K562 (cell line): ENCODE measurements around the gene KRTAP21-2. TPM values are rescaled to one million over a fixed set of nuclear protein-coding genes. Genes with fewer than 3 reads are reported as not detected.

Experiments
- ATAC-seq: fragments of 200-7000 bp; cut with Tn5 transposase; 3 replicates; pipeline ENCODE4 v1.9.1; 2020; ENCODE audit warnings: moderate library complexity
- BruUV-seq: library from RNA; stranded (reverse); fragments of 400-500 nt; replicated peaks from 2 replicates; lab custom pipeline; 2021; lab: Mats Ljungman, UMichigan
- CTCF ChIA-PET: fragments of 300-600 bp; formaldehyde crosslinking; extraction: SDS; loops from one replicate; lab custom pipeline; 2021; ENCODE audit warnings: low intra/inter-chr PET ratio; lab: Yijun Ruan, JAX
- POLR2A ChIA-PET: fragments of 300-600, 350-650 bp; sonication (Branson Sonifier 250); formaldehyde crosslinking; extraction: SDS; loops from one replicate; lab custom pipeline; 2021; ENCODE audit warnings: antibody characterized with exemption, inconsistent platforms; lab: Yijun Ruan, JAX
- DNase-seq, 4 experiments: peaks; one replicate each; pipeline versions ENCODE4 v3.0.0 to v3.0.0-alpha.2; 2011 to 2018; ENCODE audit warnings: low spot score in 3 of 4, mixed read lengths in 3 of 4; ENCODE audit errors: extremely low read depth in 1 of 4
- FAIRE-seq: peaks from 2 replicates; lab custom pipeline; 2011; peaks lifted over from hg19 to GRCh38; lab: Jason Lieb, UNC
- H2AFZ ChIP-seq: 2 replicates; pipeline ENCODE4 v1.6.0; 2011; ENCODE audit warnings: low read depth, low read length, control low read depth, inconsistent platforms
- H3K27ac ChIP-seq: fragments of 200-600 bp; 3 replicates; pipeline ENCODE4 v1.8.0; 2011; ENCODE audit warnings: low read depth, mild to moderate bottlenecking, control low read depth, inconsistent platforms, low read length, moderate library complexity, mixed read lengths; ENCODE audit errors: extremely low read depth
- H3K27me3 ChIP-seq, 2 experiments: fragments of 300-600 bp in 1 of 2; 2 replicates in 1 of 2; 3 replicates in 1 of 2; pipeline versions ENCODE4 v1.6.0 to v1.8.0; 2011; ENCODE audit warnings: inconsistent platforms in 2 of 2, low read length in 2 of 2, mild to moderate bottlenecking in 1 of 2, mixed read lengths in 1 of 2, moderate library complexity in 1 of 2; ENCODE audit not compliant: control insufficient read depth in 2 of 2, insufficient read depth in 2 of 2
- H3K36me3 ChIP-seq: fragments of 300-600 bp; 3 replicates; pipeline ENCODE4 v1.8.0; 2011; ENCODE audit warnings: mild to moderate bottlenecking, low read length, inconsistent platforms; ENCODE audit not compliant: control insufficient read depth, insufficient read depth
- H3K4me1 ChIP-seq, 2 experiments: fragments of 200-600 bp in 1 of 2; replicated peaks in 1 of 2; 2 replicates in 1 of 2; 3 replicates in 1 of 2; pipeline versions ENCODE4 v1.5.1 to v1.8.0; 2011; ENCODE audit warnings: inconsistent platforms in 2 of 2, low read length in 2 of 2, mild to moderate bottlenecking in 1 of 2, mixed read lengths in 1 of 2, moderate library complexity in 1 of 2; ENCODE audit not compliant: control insufficient read depth in 2 of 2, insufficient read depth in 2 of 2
- H3K4me2 ChIP-seq: 2 replicates; pipeline ENCODE4 v1.6.1; 2011; ENCODE audit warnings: low read length, control low read depth, inconsistent platforms, mixed read lengths; ENCODE audit not compliant: insufficient read depth
- H3K4me3 ChIP-seq: fragments of 200-600 bp; sonication (generic), shearing (Covaris generic); 2 replicates; pipeline ENCODE4 v1.5.1; 2016; ENCODE audit warnings: control low read depth, inconsistent platforms
- H3K79me2 ChIP-seq: fragments of 200-600 bp; 3 replicates; pipeline ENCODE4 v1.8.0; 2011; ENCODE audit warnings: low read length, inconsistent platforms; ENCODE audit not compliant: control insufficient read depth, insufficient read depth
- H3K9ac ChIP-seq, 2 experiments: 2 replicates each; pipeline versions ENCODE4 v1.6.0 to v1.6.1; 2011; ENCODE audit warnings: low read depth in 2 of 2, low read length in 2 of 2, control low read depth in 1 of 2, inconsistent platforms in 1 of 2, mild to moderate bottlenecking in 1 of 2, mixed read lengths in 1 of 2; ENCODE audit not compliant: insufficient read depth in 1 of 2
- H3K9me1 ChIP-seq: one replicate; pipeline ENCODE4 v1.6.0; 2011; ENCODE audit warnings: inconsistent platforms, mild to moderate bottlenecking, low read length, moderate library complexity; ENCODE audit not compliant: control insufficient read depth, insufficient read depth
- H3K9me3 ChIP-seq: replicated peaks from 2 replicates; pipeline ENCODE4 v1.5.1; 2011; ENCODE audit warnings: low read depth, low read length, inconsistent platforms; ENCODE audit not compliant: control insufficient read depth, insufficient read depth
- H4K20me1 ChIP-seq: replicated peaks from 2 replicates; pipeline ENCODE4 v1.6.1; 2011; ENCODE audit warnings: low read length, inconsistent platforms, mixed read lengths; ENCODE audit not compliant: control insufficient read depth, insufficient read depth
- BCLAF1 ChIP-seq, 2 experiments: fragments of 450-650 bp in 1 of 2; IDR thresholded peaks; 2 replicates each; pipeline ENCODE4 v1.6.1; 2011 to 2017; ENCODE audit warnings: low read depth in 2 of 2, antibody characterized with exemption in 1 of 2, borderline replicate concordance in 1 of 2, low read length in 1 of 2, mild to moderate bottlenecking in 1 of 2, mixed read lengths in 1 of 2; ENCODE audit not compliant: control insufficient read depth in 1 of 2
- CHD2 ChIP-seq: IDR thresholded peaks from 2 replicates; pipeline ENCODE4 v1.6.1; 2011; ENCODE audit warnings: low read depth, low read length
- DMBX1 ChIP-seq: fragments of 250-450 bp; sonication (Bioruptor Pico); IDR thresholded peaks from 2 replicates; pipeline ENCODE4 v1.8.0; 2022; ENCODE audit warnings: inconsistent platforms, mild to moderate bottlenecking, moderate library complexity, borderline replicate concordance
- HEY1 ChIP-seq: fragments of 250-450 bp; sonication (Bioruptor Pico); IDR thresholded peaks from 2 replicates; pipeline ENCODE4 v1.5.0; 2020; ENCODE audit warnings: mild to moderate bottlenecking, moderate library complexity, borderline replicate concordance
- ILK ChIP-seq: fragments of 450-650 bp; IDR thresholded peaks from 2 replicates; pipeline ENCODE4 v1.6.1; 2016; ENCODE audit warnings: missing genetic modification characterization, low read depth, mild to moderate bottlenecking, missing compliant biosample characterization, moderate library complexity, borderline replicate concordance
- NFIX ChIP-seq: fragments of 250-450 bp; sonication (Bioruptor Pico); IDR thresholded peaks from 2 replicates; pipeline ENCODE4 v1.4.0; 2020; ENCODE audit warnings: low read depth, mild to moderate bottlenecking, moderate library complexity
- SRSF1 ChIP-seq: fragments of 200-400 bp; formaldehyde crosslinking; IDR thresholded peaks from 2 replicates; pipeline ENCODE4 v1.6.1; 2017; ENCODE audit warnings: mild to moderate bottlenecking, low read depth, low read length, moderate library complexity
- TFAM ChIP-seq: fragments of 250-450 bp; sonication (Bioruptor Pico); conservative IDR thresholded peaks from 2 replicates; pipeline ENCODE4 v1.5.0; 2021; ENCODE audit warnings: mild to moderate bottlenecking, moderate library complexity
- TOE1 ChIP-seq, 2 experiments: fragments of 450-650 bp in 1 of 2; sonication (generic) in 1 of 2; formaldehyde crosslinking in 1 of 2; IDR thresholded peaks; 2 replicates each; pipeline versions ENCODE4 v1.7.1 to v1.8.0; 2016 to 2022; ENCODE audit warnings: borderline replicate concordance in 2 of 2, mild to moderate bottlenecking in 2 of 2, antibody characterized with exemption in 1 of 2, inconsistent platforms in 1 of 2, low read depth in 1 of 2, missing genetic modification reagents in 1 of 2, moderate library complexity in 1 of 2
- ZNF24 ChIP-seq: fragments of 450-650 bp; IDR thresholded peaks from 2 replicates; pipeline ENCODE4 v1.6.1; 2016
- ZNF408 ChIP-seq: fragments of 250-450 bp; sonication (Bioruptor Pico); IDR thresholded peaks from 2 replicates; pipeline ENCODE4 v1.4.0; 2020; ENCODE audit warnings: low read depth, mild to moderate bottlenecking, moderate library complexity
- ZNF695 ChIP-seq: fragments of 450-650 bp; formaldehyde crosslinking; IDR thresholded peaks from 2 replicates; pipeline ENCODE4 v1.4.0; 2020; ENCODE audit warnings: mild to moderate bottlenecking, moderate library complexity
- ZNF740 ChIP-seq, 3 experiments: fragments of 200-800 bp in 1 of 3; sonication (Bioruptor generic) in 1 of 3; sonication (generic) in 1 of 3; formaldehyde crosslinking in 1 of 3; IDR thresholded peaks; 2 replicates each; pipeline versions ENCODE4 v1.6.1 to v1.8.0; 2016 to 2022; ENCODE audit warnings: mild to moderate bottlenecking in 2 of 3, missing compliant biosample characterization in 2 of 3, missing genetic modification characterization in 2 of 3, missing genetic modification reagents in 1 of 3
- WGBS: fragments of 100-300 bp; shearing (Covaris generic); methylation state at CpG from one replicate; pipeline ENCODE4 v1.1.6; 2016; ENCODE audit warnings: low coverage, mixed read lengths; ENCODE audit not compliant: insufficient coverage; ENCODE audit errors: missing lambda C conversion rate; 5-methylcytosine and 5-hydroxymethylcytosine counted together
- in situ Hi-C: fragments of 300-500 bp; cut with MboI; formaldehyde crosslinking; loops from 4 replicates; pipeline ENCODE4 v1.15.0; 2018; ENCODE audit warnings: inconsistent platforms, mixed read lengths
- intact Hi-C: fragments of 100-400 bp; cut with micrococcal nuclease; formaldehyde crosslinking; loops from 2 replicates; pipeline ENCODE4 v1.14.2; 2022
- polyA plus RNA-seq, 8 experiments: library from polyadenylated mRNA; depleted of rRNA in 4 of 8; stranded (reverse) in 5 of 8; unstranded in 3 of 8; fragments of >200 nt; fragmentation: Nextera tagmentation in 2 of 8; fragmentation: Illumina TruSeq in 1 of 8; extraction: Ambion mirVana in 2 of 8; extraction: Trizol in 1 of 8; gene quantifications; 2 replicates each; pipeline versions ENCODE4 v1.2.1 to v1.2.3, GENCODE V29; 2011 to 2014; ENCODE audit warnings: inconsistent platforms in 1 of 8, missing spikeins in 1 of 8
- total RNA-seq, 7 experiments: library from RNA; depleted of rRNA in 6 of 7; stranded (reverse); fragments of >200 nt in 6 of 7; fragmentation: Illumina TruSeq in 2 of 7; extraction: Trizol in 2 of 7; gene quantifications; 2 replicates each; pipeline versions ENCODE4 v1.2.1 to v1.2.3, GENCODE V29; 2011 to 2021; ENCODE audit warnings: low replicate concordance in 1 of 7

The KRTAP21-2 gene
- total and polyA plus RNA-seq, 9 of the 15 experiments (the other 6 are each of a cell fraction or from before 2014, with no cell fraction given): not detected

GRCh38 chr21:30760776-30761175 is 13.7 kb upstream of the KRTAP21-2 start (continued):
- no peak for TF ChIP-seq NFIX (CRISPR knock-in tag)

- Histone ChIP-seq H3K4me1 (no peaks in the 10 kb centered on the region), H4K20me1 (no peaks in the 10 kb centered on the region), H3K4me3 (no peak overlapping the region), H2AFZ (no peak overlapping the region), H3K27me3 (no peaks in the 10 kb centered on the region), H3K9me1 (no peaks in the 10 kb centered on the region), H3K9ac (no peak overlapping the region), H3K9me3 (no peaks in the 10 kb centered on the region; the same call in 1 of the 2 replicates), H3K36me3 (no peaks in the 10 kb centered on the region), H3K79me2 (no peaks in the 10 kb centered on the region), H3K4me2 (no peak overlapping the region), H3K27ac (no peak overlapping the region)
- BruUV-seq: no TSS peak
- ChIA-PET CTCF (no interaction called here), POLR2A (no interaction called here)
- DNase-seq: no peak
- FAIRE-seq: no peak
- in situ Hi-C loops (no loop called here), intact Hi-C loops (no loop called here)
- 0% methylated on average over 2 of the region's 2 CpGs for WGBS
- ATAC-seq: no peak
- TF ChIP-seq BCLAF1 (IDR thresholded peaks at IDR 0.05; ENCODE audit: borderline replicate concordance in 1 of 2, control insufficient read depth in 1 of 2, low read depth in 2 of 2, low read length in 1 of 2) (no peak), TOE1 (IDR thresholded peaks at IDR 0.05; ENCODE audit: borderline replicate concordance) (no peak), TOE1 (CRISPR knock-in tag; IDR thresholded peaks at IDR 0.05; ENCODE audit: borderline replicate concordance, low read depth) (no peak), ILK (tag) (no peak), ZNF740 (CRISPR knock-in tag; IDR thresholded peaks at IDR 0.05) (no peak), ZNF740 (tag; IDR thresholded peaks at IDR 0.05) (no peak), TFAM (no peak), CHD2 (no peak), ZNF24 (no peak), DMBX1 (CRISPR knock-in tag) (no peak), ZNF695 (CRISPR knock-in tag) (no peak), HEY1 (CRISPR knock-in tag) (no peak), SRSF1 (no peak), ZNF408 (CRISPR knock-in tag) (no peak)
These were observed 11.2 kb upstream of the KRTAP21-2 start for GRCh38 chr21:30758306-30758705.
